Vagina (tissue), 2 donors: ENCODE measurements around the gene ATP11A. TPM values are rescaled to one million over a fixed set of nuclear protein-coding genes. Genes with fewer than 3 reads are reported as not detected.
"Not testable (repeated sequence)": the region's sequence is repeated elsewhere in the genome, so short reads cannot be mapped to it uniquely, and the experiment has no call there.

Experiments used
- DNase-seq, 2 donors: peaks; one replicate each; pipeline ENCODE4 v3.0.0-alpha.2; 2017; ENCODE audit errors: extremely low spot score in 2 of 2
- H3K27ac ChIP-seq: fragments of 200-600 bp; sonication (generic); one replicate; pipeline ENCODE4 v1.5.1; 2019
- H3K27me3 ChIP-seq: fragments of 200-600 bp; sonication (generic); one replicate; pipeline ENCODE4 v1.5.1; 2019
- H3K36me3 ChIP-seq, 2 donors: fragments of 200-600 bp; sonication (generic); one replicate each; pipeline ENCODE4 v1.5.1; 2017 to 2019
- H3K4me1 ChIP-seq: fragments of 200-600 bp; sonication (generic); one replicate; pipeline ENCODE4 v1.5.1; 2019
- H3K4me3 ChIP-seq, 2 donors: fragments of 200-600 bp; sonication (generic); 1 replicate in 1 of 2; 2 replicates in 1 of 2; pipeline ENCODE4 v1.5.1; 2016 to 2019
- H3K9me3 ChIP-seq: fragments of 200-600 bp; sonication (generic); one replicate; pipeline ENCODE4 v1.5.1; 2019
- POLR2A ChIP-seq, 2 donors: fragments of 450-650 bp; IDR thresholded peaks; one replicate each; pipeline ENCODE4 v1.6.1; 2017; ENCODE audit warnings: antibody characterized with exemption in 2 of 2, mild to moderate bottlenecking in 2 of 2, moderate library complexity in 2 of 2
- POLR2AphosphoS5 ChIP-seq, 2 donors: sonication (generic); formaldehyde crosslinking; IDR thresholded peaks; one replicate each; pipeline ENCODE4 v1.9.0; 2017; ENCODE audit warnings: antibody characterized with exemption in 2 of 2, mild to moderate bottlenecking in 2 of 2, low read depth in 1 of 2; ENCODE audit not compliant: insufficient read depth in 1 of 2
- intact Hi-C: fragments of 100-400 bp; cut with DNase I; formaldehyde crosslinking; loops from one replicate; pipeline ENCODE4 v1.15.1; 2023
- total RNA-seq: library from RNA; depleted of rRNA; stranded (reverse); fragments of >200 nt; gene quantifications from one replicate; pipeline ENCODE4 v1.2.3, GENCODE V29; 2016
- TF ChIP-seq, protein P1 (sequence below), 3 experiments: fragments of 450-650 bp in 2 of 3; fragments of 200-600 bp in 1 of 3; sonication (generic) in 1 of 3; IDR thresholded peaks; one replicate each; pipeline ENCODE4 v1.5.1; 2017 to 2019; ENCODE audit warnings: antibody characterized with exemption in 3 of 3, mild to moderate bottlenecking in 2 of 3, moderate library complexity in 2 of 3

ATP11A gene
- total RNA-seq, 1 donor from 2014 or later = 33.4 TPM

DNA sequence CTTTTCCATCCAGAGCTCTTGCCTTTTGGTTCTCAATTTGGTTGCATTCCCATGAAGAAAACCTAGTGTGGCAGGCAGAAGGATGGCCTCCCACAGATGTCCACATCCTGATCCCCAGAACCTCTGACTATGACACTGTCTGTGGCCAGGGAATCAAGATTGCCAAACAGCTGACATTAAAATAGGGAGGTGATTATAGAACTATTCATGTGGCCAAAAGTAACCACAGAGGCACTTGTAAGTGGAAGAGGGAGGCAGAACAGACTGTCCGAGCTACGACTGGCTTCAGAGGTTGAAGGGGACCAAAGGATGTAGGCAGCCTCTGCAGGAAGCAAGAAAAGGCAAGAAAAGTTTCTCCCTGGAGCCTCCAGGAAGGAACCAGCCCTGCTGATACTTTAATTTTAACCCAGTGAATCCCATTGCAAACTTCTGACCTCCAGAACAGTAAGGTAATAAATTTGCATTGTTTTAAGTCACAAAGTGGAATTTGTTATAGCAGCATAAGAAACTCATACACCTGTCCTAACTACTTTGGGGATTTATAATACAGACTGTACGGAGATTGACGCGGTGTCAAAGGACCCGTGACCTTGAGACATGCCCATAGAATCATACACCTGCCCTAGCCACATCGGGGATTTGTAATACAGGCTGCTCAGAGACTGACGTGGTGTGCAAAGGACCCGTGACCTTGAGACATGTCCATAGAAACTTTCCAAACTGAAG, 106.5 kb downstream of the ATP11A start:
- H3K27ac ChIP-seq = no peak overlapping the region
- H3K36me3 ChIP-seq = no peaks in the 10 kb centered on the region
- no peaks in the 10 kb centered on the region for H3K27me3 ChIP-seq
- no peak overlapping the region for H3K4me3 ChIP-seq
- peak in 1 of 2 donors; percentile 9 for DNase-seq
- intact Hi-C loops = no loop called here
- H3K9me3 ChIP-seq = no peaks in the 10 kb centered on the region
- no peaks in the 10 kb centered on the region for H3K4me1 ChIP-seq
- TF ChIP-seq POLR2A (IDR thresholded peaks at IDR 0.05) (no peak), POLR2AphosphoS5 (IDR thresholded peaks at IDR 0.05; ENCODE audit: insufficient read depth in 1 of 2, low read depth in 1 of 2) (no peak)
- TF ChIP-seq, protein P1, sequence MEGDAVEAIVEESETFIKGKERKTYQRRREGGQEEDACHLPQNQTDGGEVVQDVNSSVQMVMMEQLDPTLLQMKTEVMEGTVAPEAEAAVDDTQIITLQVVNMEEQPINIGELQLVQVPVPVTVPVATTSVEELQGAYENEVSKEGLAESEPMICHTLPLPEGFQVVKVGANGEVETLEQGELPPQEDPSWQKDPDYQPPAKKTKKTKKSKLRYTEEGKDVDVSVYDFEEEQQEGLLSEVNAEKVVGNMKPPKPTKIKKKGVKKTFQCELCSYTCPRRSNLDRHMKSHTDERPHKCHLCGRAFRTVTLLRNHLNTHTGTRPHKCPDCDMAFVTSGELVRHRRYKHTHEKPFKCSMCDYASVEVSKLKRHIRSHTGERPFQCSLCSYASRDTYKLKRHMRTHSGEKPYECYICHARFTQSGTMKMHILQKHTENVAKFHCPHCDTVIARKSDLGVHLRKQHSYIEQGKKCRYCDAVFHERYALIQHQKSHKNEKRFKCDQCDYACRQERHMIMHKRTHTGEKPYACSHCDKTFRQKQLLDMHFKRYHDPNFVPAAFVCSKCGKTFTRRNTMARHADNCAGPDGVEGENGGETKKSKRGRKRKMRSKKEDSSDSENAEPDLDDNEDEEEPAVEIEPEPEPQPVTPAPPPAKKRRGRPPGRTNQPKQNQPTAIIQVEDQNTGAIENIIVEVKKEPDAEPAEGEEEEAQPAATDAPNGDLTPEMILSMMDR (IDR thresholded peaks at IDR 0.05) = no peak

DNA sequence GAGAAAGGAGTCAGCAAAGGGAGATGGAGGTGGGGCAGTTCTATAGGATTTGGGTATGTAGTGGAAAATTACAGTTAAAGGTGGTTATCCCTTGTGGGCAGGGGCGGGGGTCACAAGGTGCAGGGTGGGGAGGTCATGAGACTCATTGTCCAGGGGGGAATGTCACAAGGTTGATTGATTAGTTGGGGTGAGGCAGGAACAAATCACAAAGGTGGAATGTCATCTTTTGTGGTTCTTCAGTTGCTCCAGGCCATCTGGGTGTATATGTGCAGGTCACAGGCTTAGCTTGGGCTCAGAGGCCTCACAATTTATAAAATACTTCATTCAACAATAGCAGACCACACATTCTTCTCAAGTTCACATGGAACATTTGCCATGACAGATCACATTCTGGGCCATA, 109.6 kb downstream of the ATP11A start:
- Histone ChIP-seq H3K4me3 (no peak overlapping the region), H3K9me3 (no peaks in the 10 kb centered on the region), H3K36me3 (no peaks in the 10 kb centered on the region), H3K27ac (no peak overlapping the region), H3K27me3 (no peaks in the 10 kb centered on the region), H3K4me1 (no peaks in the 10 kb centered on the region)
- no peak for TF ChIP-seq POLR2A (IDR thresholded peaks at IDR 0.05)
- TF ChIP-seq, protein P1 (IDR thresholded peaks at IDR 0.05) = no peak
- no peak for TF ChIP-seq POLR2AphosphoS5 (IDR thresholded peaks at IDR 0.05; ENCODE audit: insufficient read depth in 1 of 2, low read depth in 1 of 2)
- no peak for DNase-seq
- intact Hi-C loops = no loop called here

DNA sequence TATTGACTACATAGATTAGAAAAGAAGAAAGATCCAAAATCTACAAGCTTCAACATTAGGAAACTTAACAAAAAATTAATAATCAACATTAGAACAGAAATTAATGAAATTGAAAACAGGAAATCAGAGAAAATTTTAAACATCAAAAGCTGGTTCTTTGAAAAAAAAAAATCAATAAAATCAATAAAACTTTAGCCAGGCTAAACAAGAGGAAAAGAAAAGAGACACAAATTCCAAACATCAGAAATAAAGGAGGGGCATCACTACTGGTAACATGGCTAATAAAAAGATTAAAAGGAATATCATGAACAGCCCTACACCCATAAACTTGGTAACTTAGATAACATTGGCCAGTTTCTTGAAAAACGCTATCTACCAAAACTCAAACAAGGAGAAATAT, 110.2 kb downstream of the ATP11A start:
- TF ChIP-seq, protein P1 (IDR thresholded peaks at IDR 0.05) = no peak
- TF ChIP-seq POLR2AphosphoS5 (IDR thresholded peaks at IDR 0.05; ENCODE audit: insufficient read depth in 1 of 2, low read depth in 1 of 2) (no peak), POLR2A (IDR thresholded peaks at IDR 0.05) (no peak)
- DNase-seq = no peak
- H3K9me3 ChIP-seq = no peaks in the 10 kb centered on the region

DNA sequence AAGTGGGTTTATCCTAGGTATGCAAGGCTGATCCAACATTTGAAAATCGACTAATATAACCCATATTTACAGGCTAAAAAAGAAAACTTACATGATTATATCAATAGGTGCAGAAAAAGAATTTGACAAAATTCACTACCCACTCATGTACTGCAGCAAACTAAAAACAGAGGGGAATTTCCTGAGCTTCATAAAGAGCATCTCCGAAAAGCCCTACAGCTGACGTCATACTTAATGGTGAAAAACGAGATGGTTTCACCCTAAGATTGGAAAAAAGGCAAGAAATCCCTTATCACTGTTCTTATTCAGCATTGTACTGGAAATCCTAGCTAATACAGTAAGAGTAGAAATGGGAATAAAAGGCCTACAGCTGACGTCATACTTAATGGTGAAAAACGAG, 111.0 kb downstream of the ATP11A start:
- H3K27me3 ChIP-seq, H3K36me3 ChIP-seq, H3K27ac ChIP-seq, H3K9me3 ChIP-seq, DNase-seq, H3K4me1 ChIP-seq, H3K4me3 ChIP-seq, intact Hi-C loops: not testable (repeated sequence)

More for the DNA sequence above, 110.2 kb downstream of the ATP11A start:
- Histone ChIP-seq H3K27me3 (no peaks in the 10 kb centered on the region), H3K4me1 (no peaks in the 10 kb centered on the region), H3K27ac (no peak overlapping the region), H3K4me3 (no peak overlapping the region), H3K36me3 (no peaks in the 10 kb centered on the region)
- intact Hi-C loops = no loop called here

DNA sequence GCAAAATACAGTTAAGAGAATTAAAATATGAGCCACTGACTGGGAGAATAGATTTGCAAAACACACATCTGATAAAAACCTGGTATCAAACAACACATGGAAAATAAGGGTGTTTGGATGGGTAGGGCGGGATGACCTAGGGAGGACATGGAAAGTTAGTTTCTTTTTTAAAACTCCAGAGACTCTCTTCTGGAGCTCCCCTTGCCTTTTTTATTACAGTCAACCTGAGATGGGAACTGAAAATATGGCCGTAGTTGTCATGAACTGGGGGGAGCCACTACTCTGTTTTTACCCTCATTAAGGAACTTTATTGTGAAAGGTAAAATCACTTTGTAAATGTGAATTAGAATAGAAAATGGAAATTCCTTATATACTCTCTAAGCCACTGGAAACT, 113.0 kb downstream of the ATP11A start:
- no peaks in the 10 kb centered on the region for H3K4me1 ChIP-seq
- no peak overlapping the region for H3K27ac ChIP-seq
- no peak for DNase-seq
- H3K9me3 ChIP-seq = no peaks in the 10 kb centered on the region
- no peak overlapping the region for H3K4me3 ChIP-seq
- H3K36me3 ChIP-seq = no peaks in the 10 kb centered on the region
- H3K27me3 ChIP-seq = no peaks in the 10 kb centered on the region
- intact Hi-C loops = no loop called here
- TF ChIP-seq, protein P1 (IDR thresholded peaks at IDR 0.05) = no peak
- TF ChIP-seq POLR2A (IDR thresholded peaks at IDR 0.05) = no peak
